Lower leg skin (tissue), 3 donors: ENCODE data around the gene FAM240B.

ENCODE experiments used
- CTCF ChIP-seq, 3 donors: fragments of 450-650 bp; IDR thresholded peaks; one replicate each; pipeline ENCODE4 v1.5.1; 2016; ENCODE audit warnings: antibody characterized with exemption in 3 of 3, mild to moderate bottlenecking in 3 of 3, moderate library complexity in 2 of 3
- POLR2A ChIP-seq, 2 donors: fragments of 450-650 bp; IDR thresholded peaks; one replicate each; pipeline ENCODE4 v1.6.1; 2016 to 2017; ENCODE audit warnings: antibody characterized with exemption in 2 of 2, mild to moderate bottlenecking in 1 of 2, moderate library complexity in 1 of 2

- TF ChIP-seq CTCF (IDR thresholded peaks at IDR 0.05) (no peak), POLR2A (IDR thresholded peaks at IDR 0.05) (no peak)
Observed at GRCh38 chr9:38697776-38698300, 22.1 kb downstream of the FAM240B start.
